Esophagus muscularis mucosa (tissue), 3 donors: ENCODE data around the gene GATA6.

ENCODE experiments used
- CTCF ChIP-seq, 3 experiments: fragments of 200-600 bp in 2 of 3; fragments of 450-650 bp in 1 of 3; sonication (generic) in 2 of 3; IDR thresholded peaks; one replicate each; pipeline ENCODE4 v1.5.1; 2017 to 2019; ENCODE audit warnings: antibody characterized with exemption in 3 of 3, mild to moderate bottlenecking in 2 of 3, moderate library complexity in 1 of 3
- POLR2A ChIP-seq: fragments of 450-650 bp; IDR thresholded peaks from one replicate; pipeline ENCODE4 v1.6.1; 2017; ENCODE audit warnings: antibody characterized with exemption, moderate library complexity, mild to moderate bottlenecking, low read depth
- POLR2AphosphoS5 ChIP-seq, 2 donors: sonication (generic); formaldehyde crosslinking; IDR thresholded peaks; one replicate each; pipeline ENCODE4 v1.6.1; 2017; ENCODE audit warnings: antibody characterized with exemption in 2 of 2

DNA sequence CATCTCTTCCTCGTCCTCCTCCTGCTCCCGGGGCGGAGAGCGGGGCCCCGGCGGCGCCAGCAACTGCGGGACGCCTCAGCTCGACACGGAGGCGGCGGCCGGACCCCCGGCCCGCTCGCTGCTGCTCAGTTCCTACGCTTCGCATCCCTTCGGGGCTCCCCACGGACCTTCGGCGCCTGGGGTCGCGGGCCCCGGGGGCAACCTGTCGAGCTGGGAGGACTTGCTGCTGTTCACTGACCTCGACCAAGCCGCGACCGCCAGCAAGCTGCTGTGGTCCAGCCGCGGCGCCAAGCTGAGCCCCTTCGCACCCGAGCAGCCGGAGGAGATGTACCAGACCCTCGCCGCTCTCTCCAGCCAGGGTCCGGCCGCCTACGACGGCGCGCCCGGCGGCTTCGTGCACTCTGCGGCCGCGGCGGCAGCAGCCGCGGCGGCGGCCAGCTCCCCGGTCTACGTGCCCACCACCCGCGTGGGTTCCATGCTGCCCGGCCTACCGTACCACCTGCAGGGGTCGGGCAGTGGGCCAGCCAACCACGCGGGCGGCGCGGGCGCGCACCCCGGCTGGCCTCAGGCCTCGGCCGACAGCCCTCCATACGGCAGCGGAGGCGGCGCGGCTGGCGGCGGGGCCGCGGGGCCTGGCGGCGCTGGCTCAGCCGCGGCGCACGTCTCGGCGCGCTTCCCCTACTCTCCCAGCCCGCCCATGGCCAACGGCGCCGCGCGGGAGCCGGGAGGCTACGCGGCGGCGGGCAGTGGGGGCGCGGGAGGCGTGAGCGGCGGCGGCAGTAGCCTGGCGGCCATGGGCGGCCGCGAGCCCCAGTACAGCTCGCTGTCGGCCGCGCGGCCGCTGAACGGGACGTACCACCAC, 2.1 kb downstream of the GATA6 start:
- TF ChIP-seq POLR2AphosphoS5 (IDR thresholded peaks at IDR 0.05): no peak
- TF ChIP-seq CTCF (IDR thresholded peaks at IDR 0.05): no peak
- no peak for TF ChIP-seq POLR2A
